ENCODE data around the gene SLC13A1.

DNA sequence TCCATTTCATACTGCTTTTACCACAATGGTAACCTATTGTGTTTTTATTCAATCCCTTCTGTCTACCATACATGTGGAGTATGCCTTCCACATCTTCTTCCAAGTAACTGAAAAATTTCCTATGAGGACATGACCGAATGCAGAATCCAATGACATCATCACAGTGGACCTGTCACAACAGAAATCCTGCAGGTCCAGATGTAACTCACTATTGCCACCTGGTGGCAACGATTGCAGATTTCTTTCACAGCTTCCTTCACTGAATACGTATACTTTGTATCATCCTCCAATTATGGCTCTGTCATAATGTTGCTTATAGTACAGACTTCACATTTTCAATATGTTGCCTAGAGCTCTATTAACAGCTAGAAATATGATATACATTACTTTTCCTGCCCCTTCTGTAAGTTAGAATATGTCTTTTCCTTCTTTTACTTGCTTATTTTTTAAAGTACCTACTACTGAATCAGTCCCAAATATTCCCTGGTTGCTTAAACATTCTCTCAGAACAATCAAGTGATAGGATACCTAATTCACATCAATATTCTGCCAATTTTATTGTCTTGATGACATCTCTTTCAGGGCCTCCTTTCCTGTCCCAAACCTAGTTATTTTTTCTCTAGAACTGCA lies 45.4 kb downstream of the SLC13A1 start:
- TF ChIP-seq POLR2A (IDR thresholded peaks at IDR 0.05; ENCODE audit: low read depth) = no peak
- TF ChIP-seq, protein P1, sequence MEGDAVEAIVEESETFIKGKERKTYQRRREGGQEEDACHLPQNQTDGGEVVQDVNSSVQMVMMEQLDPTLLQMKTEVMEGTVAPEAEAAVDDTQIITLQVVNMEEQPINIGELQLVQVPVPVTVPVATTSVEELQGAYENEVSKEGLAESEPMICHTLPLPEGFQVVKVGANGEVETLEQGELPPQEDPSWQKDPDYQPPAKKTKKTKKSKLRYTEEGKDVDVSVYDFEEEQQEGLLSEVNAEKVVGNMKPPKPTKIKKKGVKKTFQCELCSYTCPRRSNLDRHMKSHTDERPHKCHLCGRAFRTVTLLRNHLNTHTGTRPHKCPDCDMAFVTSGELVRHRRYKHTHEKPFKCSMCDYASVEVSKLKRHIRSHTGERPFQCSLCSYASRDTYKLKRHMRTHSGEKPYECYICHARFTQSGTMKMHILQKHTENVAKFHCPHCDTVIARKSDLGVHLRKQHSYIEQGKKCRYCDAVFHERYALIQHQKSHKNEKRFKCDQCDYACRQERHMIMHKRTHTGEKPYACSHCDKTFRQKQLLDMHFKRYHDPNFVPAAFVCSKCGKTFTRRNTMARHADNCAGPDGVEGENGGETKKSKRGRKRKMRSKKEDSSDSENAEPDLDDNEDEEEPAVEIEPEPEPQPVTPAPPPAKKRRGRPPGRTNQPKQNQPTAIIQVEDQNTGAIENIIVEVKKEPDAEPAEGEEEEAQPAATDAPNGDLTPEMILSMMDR (IDR thresholded peaks at IDR 0.05) = peak; percentile 80 to 86 (median 84)

Measured in esophagus muscularis mucosa (tissue), 3 donors.